GM15510 (cell line): ENCODE measurements around the gene RSPO1.

Experiments
- POLR2A ChIP-seq: IDR thresholded peaks from 3 replicates; pipeline ENCODE4 v1.6.1; 2011; ENCODE audit warnings: borderline replicate concordance; ENCODE audit not compliant: insufficient read length; ENCODE audit errors: extremely low read depth

The RSPO1 gene

DNA sequence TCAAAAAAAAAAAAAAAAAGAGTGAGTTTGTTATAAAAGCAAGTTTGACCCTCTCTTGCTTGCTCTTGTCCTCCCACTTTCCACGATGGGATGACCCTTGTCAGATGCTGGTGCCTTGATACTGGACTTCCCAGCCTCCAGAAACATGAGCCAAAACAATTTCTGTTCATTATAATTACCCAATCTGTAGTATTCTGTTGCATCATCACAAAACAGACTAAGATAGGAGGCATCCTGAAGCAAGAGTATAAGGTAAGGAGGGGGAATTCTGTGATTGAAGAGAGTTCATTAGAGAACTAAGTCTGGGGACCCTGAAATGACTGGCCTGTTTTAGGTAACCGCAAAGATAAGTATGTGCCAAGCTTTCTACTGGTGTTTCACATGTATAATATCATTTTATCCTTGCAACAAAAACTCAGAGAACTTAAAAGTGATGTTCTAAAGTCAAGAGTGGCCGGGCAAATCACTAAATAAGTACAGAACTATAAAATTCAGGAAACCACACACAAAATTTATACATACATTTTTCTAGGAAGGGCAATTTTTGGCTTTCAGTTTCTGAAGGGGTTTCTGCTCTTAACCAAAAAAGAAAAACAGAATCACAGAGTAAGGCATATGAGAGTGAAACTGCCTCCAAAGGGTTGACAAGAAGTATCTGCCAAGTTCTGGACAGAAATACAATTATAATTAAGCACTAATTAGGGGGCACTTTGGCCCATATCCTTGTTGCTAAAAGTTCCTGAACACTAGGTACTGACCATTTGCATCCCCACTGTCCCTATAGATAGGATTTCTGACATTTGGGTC is 64.0 kb downstream of the RSPO1 start:
- TF ChIP-seq POLR2A = no peak

DNA sequence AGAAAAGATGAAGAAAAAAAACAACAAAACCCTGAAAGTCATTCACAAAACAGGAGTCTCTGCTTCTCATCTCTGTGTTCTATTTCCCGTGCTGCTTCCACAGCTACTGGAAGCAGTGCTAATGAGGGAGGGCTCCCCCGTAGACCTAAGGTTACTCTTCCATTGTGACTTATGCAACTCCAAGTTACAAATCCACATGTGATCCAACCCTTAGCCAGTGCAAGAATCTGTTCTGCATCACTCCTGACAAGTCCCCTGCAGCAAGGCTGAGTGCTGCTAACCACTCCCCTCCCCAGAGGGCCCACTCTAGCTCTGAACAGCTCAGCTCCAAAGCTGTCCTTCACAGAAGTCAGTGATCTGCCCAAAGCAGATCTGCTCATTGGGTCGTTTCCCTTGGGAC is 67.7 kb downstream of the RSPO1 start:
- TF ChIP-seq POLR2A = no peak

DNA sequence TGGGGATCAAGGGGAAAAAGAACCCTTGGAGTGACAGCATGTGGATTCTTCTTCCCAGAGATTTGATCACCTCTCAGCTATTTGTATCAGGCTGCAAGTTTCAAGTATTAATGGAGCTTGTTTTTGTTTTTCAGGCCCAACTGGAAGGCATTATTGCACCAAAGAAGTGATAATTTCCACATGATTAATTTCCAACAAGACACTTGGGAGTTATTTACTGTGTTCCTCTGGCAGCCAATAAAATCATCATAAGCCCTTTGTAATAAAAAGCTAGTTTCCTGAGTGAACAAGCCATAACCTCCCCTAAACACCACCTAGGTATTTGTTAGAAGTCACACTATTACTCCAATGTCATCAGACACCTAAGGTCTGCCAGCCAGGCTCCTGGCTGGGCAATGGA is 69.8 kb downstream of the RSPO1 start:
- no peak for TF ChIP-seq POLR2A

DNA sequence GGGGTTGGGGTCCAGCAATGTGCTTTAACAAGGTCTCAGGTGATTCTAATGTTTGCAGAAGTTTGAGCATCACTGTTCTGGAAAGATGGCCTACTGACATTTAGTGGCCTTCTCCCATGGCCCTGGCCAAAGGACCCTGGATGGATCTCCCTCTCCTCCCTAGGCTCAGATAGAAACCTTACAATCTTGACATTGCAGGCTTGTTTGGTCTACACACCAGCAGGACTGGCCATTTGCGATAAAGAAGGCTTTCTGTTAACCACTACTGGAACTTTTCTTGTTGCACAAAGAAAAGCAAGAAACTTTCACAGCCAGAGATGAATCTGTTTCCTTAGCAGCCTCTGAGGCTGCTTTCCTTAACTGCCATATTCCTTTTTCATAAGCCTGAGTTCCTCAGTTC is 71.7 kb downstream of the RSPO1 start:
- no peak for TF ChIP-seq POLR2A
